ENCODE results near the gene VAV3.

VAV3 gene

GRCh38 chr1:107767156-107767582 is 197.8 kb downstream of the VAV3 start:
- TF ChIP-seq CTCF (IDR thresholded peaks at IDR 0.05; ENCODE audit: borderline replicate concordance, control extremely low read depth, extremely low read depth, insufficient read depth, missing control alignments) = no peak
- no peak for DNase-seq (ENCODE audit: low spot score)
- in situ Hi-C loops (cut with MboI; ENCODE audit: low sequenced_read_pairs, unreplicated experiment) = loop anchor here (25.0 kb wide), 1 partner anchor 330 kb away; no protein-coding TSS in a partner anchor

- in situ Hi-C loops (cut with MboI; ENCODE audit: low sequenced_read_pairs, unreplicated experiment) = loop anchor here (25.0 kb wide), 1 partner anchor 329 kb away; no protein-coding TSS in a partner anchor
- no peak for DNase-seq (ENCODE audit: low spot score)
- TF ChIP-seq CTCF (IDR thresholded peaks at IDR 0.05; ENCODE audit: borderline replicate concordance, control extremely low read depth, extremely low read depth, insufficient read depth, missing control alignments) = no peak
These were observed 198.4 kb downstream of the VAV3 start for GRCh38 chr1:107766533-107766932.

GRCh38 chr1:107762751-107763390 is 202.1 kb downstream of the VAV3 start:
- TF ChIP-seq CTCF (IDR thresholded peaks at IDR 0.05; ENCODE audit: borderline replicate concordance, control extremely low read depth, extremely low read depth, insufficient read depth, missing control alignments) = no peak
- in situ Hi-C loops (cut with MboI; ENCODE audit: low sequenced_read_pairs, unreplicated experiment) = loop anchor here (25.0 kb wide), 1 partner anchor 326 kb away; no protein-coding TSS in a partner anchor
- DNase-seq (ENCODE audit: low spot score) = no peak

- TF ChIP-seq CTCF (IDR thresholded peaks at IDR 0.05; ENCODE audit: borderline replicate concordance, control extremely low read depth, extremely low read depth, insufficient read depth, missing control alignments) = no peak
- DNase-seq (ENCODE audit: low spot score) = no peak
- in situ Hi-C loops (cut with MboI; ENCODE audit: low sequenced_read_pairs, unreplicated experiment) = loop anchor here (25.0 kb wide), 1 partner anchor 323 kb away; no protein-coding TSS in a partner anchor
These were observed 204.9 kb downstream of the VAV3 start for GRCh38 chr1:107760065-107760464.

GRCh38 chr1:107750364-107750959 is 214.5 kb downstream of the VAV3 start:
- peak; percentile 40 for TF ChIP-seq CTCF (IDR thresholded peaks at IDR 0.05; ENCODE audit: borderline replicate concordance, control extremely low read depth, extremely low read depth, insufficient read depth, missing control alignments)
- in situ Hi-C loops (cut with MboI; ENCODE audit: low sequenced_read_pairs, unreplicated experiment) = loop anchor here (25.0 kb wide), 1 partner anchor 313 kb away; no protein-coding TSS in a partner anchor

GRCh38 chr1:107748531-107748930 is 216.4 kb downstream of the VAV3 start:
- no peak for DNase-seq (ENCODE audit: low spot score)
- TF ChIP-seq CTCF (IDR thresholded peaks at IDR 0.05; ENCODE audit: borderline replicate concordance, control extremely low read depth, extremely low read depth, insufficient read depth, missing control alignments) = peak; percentile 12
- in situ Hi-C loops (cut with MboI; ENCODE audit: low sequenced_read_pairs, unreplicated experiment) = loop anchor here (25.0 kb wide), 1 partner anchor 211 kb away; no protein-coding TSS in a partner anchor

More at GRCh38 chr1:107750364-107750959, 214.5 kb downstream of the VAV3 start:
- peak; percentile 15 for DNase-seq (ENCODE audit: low spot score)

Measured in GM13976 (cell line).